Keratinocyte (primary cell): ENCODE measurements around the gene CDT1. TPM values are rescaled to one million over a fixed set of nuclear protein-coding genes. Genes with fewer than 3 reads are reported as not detected.

Source experiments
- DNase-seq: peaks from one replicate; pipeline ENCODE4 v3.0.0-alpha.2; 2011; ENCODE audit warnings: low read depth, missing footprints, low spot score
- FAIRE-seq: peaks from 2 replicates; lab custom pipeline; 2011; peaks lifted over from hg19 to GRCh38; lab: Jason Lieb, UNC
- H2AFZ ChIP-seq: 2 replicates; pipeline ENCODE4 v1.6.0; 2012; ENCODE audit warnings: low read length, control low read depth, inconsistent platforms; ENCODE audit not compliant: control insufficient read depth
- H3K27ac ChIP-seq: 2 replicates; pipeline ENCODE4 v1.5.1; 2011; ENCODE audit warnings: low read length; ENCODE audit not compliant: control insufficient read depth, insufficient read depth
- H3K27me3 ChIP-seq: 3 replicates; pipeline ENCODE4 v1.6.0; 2011; ENCODE audit warnings: low read length; ENCODE audit not compliant: control insufficient read depth, insufficient read depth; ENCODE audit errors: extremely low read depth
- H3K36me3 ChIP-seq, 2 experiments: 2 replicates in 1 of 2; 3 replicates in 1 of 2; pipeline ENCODE4 v1.5.1; 2011; ENCODE audit warnings: low read length in 2 of 2, mild to moderate bottlenecking in 1 of 2; ENCODE audit not compliant: control insufficient read depth in 2 of 2, insufficient read depth in 2 of 2; ENCODE audit errors: extremely low read depth in 1 of 2
- H3K4me1 ChIP-seq: 3 replicates; pipeline ENCODE4 v1.5.1; 2011; ENCODE audit warnings: low read length; ENCODE audit not compliant: control insufficient read depth, insufficient read depth; ENCODE audit errors: extremely low read depth
- H3K4me2 ChIP-seq: 3 replicates; pipeline ENCODE4 v1.6.0; 2011; ENCODE audit warnings: low read depth, low read length; ENCODE audit not compliant: control insufficient read depth, insufficient read depth; ENCODE audit errors: extremely low read depth
- H3K4me3 ChIP-seq, 3 experiments: fragments of 200-600 bp in 1 of 3; sonication (generic) in 1 of 3; 2 replicates in 2 of 3; 3 replicates in 1 of 3; pipeline ENCODE4 v1.5.1; 2011 to 2016; ENCODE audit warnings: low read length in 3 of 3, mild to moderate bottlenecking in 3 of 3, control low read depth in 2 of 3, inconsistent platforms in 1 of 3, low read depth in 1 of 3, mixed read lengths in 1 of 3, mixed run types in 1 of 3, moderate library complexity in 1 of 3; ENCODE audit not compliant: control insufficient read depth in 2 of 3, insufficient read depth in 2 of 3; ENCODE audit errors: extremely low read depth in 1 of 3
- H3K79me2 ChIP-seq: 2 replicates; pipeline ENCODE4 v1.6.0; 2012; ENCODE audit warnings: low read length; ENCODE audit not compliant: control insufficient read depth, insufficient read depth
- H3K9ac ChIP-seq: 3 replicates; pipeline ENCODE4 v1.6.0; 2011; ENCODE audit warnings: low read length; ENCODE audit not compliant: control insufficient read depth, insufficient read depth; ENCODE audit errors: extremely low read depth
- H3K9me1 ChIP-seq: 3 replicates; pipeline ENCODE4 v1.6.0; 2011; ENCODE audit warnings: low read length; ENCODE audit not compliant: control insufficient read depth, insufficient read depth; ENCODE audit errors: extremely low read depth
- H3K9me3 ChIP-seq: 2 replicates; pipeline ENCODE4 v1.5.1; 2012; ENCODE audit warnings: low read depth, low read length; ENCODE audit not compliant: control insufficient read depth
- H4K20me1 ChIP-seq: 3 replicates; pipeline ENCODE4 v1.6.0; 2011; ENCODE audit warnings: low read length; ENCODE audit not compliant: control insufficient read depth, insufficient read depth; ENCODE audit errors: extremely low read depth
- CTCF ChIP-seq, 3 experiments: IDR thresholded peaks in 1 of 3; conservative IDR thresholded peaks in 1 of 3; optimal IDR thresholded peaks in 1 of 3; 2 replicates in 2 of 3; 3 replicates in 1 of 3; pipeline versions ENCODE3 to v1.5.1; 2011; ENCODE audit warnings: low read length in 3 of 3, mild to moderate bottlenecking in 3 of 3, moderate library complexity in 2 of 3, control low read depth in 1 of 3, inconsistent platforms in 1 of 3; ENCODE audit not compliant: insufficient read depth in 2 of 3; ENCODE audit errors: extremely low read depth in 1 of 3
- EZH2 ChIP-seq: IDR thresholded peaks from one replicate; pipeline ENCODE4 v1.6.1; 2012; ENCODE audit warnings: inconsistent platforms, mild to moderate bottlenecking, low read length, moderate library complexity
- dilution Hi-C: fragments of 300-500 bp; cut with MboI; formaldehyde crosslinking; loops from one replicate; pipeline ENCODE4 v1.7.0; 2020; ENCODE audit warnings: low sequenced_read_pairs; ENCODE audit not compliant: extremely low pct_ligation_motif_present
- polyA plus RNA-seq, 5 experiments: library from polyadenylated mRNA; depleted of rRNA in 3 of 5; stranded (reverse) in 3 of 5; stranded (forward) in 1 of 5; unstranded in 1 of 5; fragments of >200 nt; gene quantifications; 1 replicate in 1 of 5; 2 replicates in 3 of 5; 3 replicates in 1 of 5; pipeline versions ENCODE4 v1.2.1 to v1.2.3, GENCODE V29; 2011 to 2012; ENCODE audit warnings: missing spikeins in 2 of 5, low read depth in 1 of 5, low replicate concordance in 1 of 5

The CDT1 gene
- polyA plus RNA-seq, 1 donor (not counting 4 experiments of a cell fraction or from before 2014, with no cell fraction given): 2.0 TPM

GRCh38 chr16:88809676-88810165 lies 6.1 kb downstream of the CDT1 start:
- Histone ChIP-seq H3K36me3 (peaks cover 13 to 19% of the 10 kb centered on the region in 2 experiments), H3K9me1 (peaks cover 4% of the 10 kb centered on the region), H3K27ac (no peak overlapping the region), H3K4me3 (peak overlapping the region in 1 of 3 experiments; percentile 78), H3K4me2 (peak overlapping the region; percentile 96), H3K27me3 (no peaks in the 10 kb centered on the region), H3K9me3 (no peaks in the 10 kb centered on the region), H4K20me1 (peaks cover 2% of the 10 kb centered on the region), H3K4me1 (peaks cover 26% of the 10 kb centered on the region), H3K9ac (no peak overlapping the region), H3K79me2 (peaks cover 25% of the 10 kb centered on the region), H2AFZ (no peak overlapping the region)
- DNase-seq (no peak), FAIRE-seq (no peak)
- TF ChIP-seq CTCF (optimal IDR thresholded peaks at IDR 0.05 in 1 of 3, IDR thresholded peaks at IDR 0.05 in 1 of 3, conservative IDR thresholded peaks at IDR 0.05 in 1 of 3; ENCODE audit: extremely low read depth in 1 of 3, insufficient read depth in 2 of 3, low read length in 3 of 3) (no peak), EZH2 (no peak)
- dilution Hi-C loops: no loop called here

GRCh38 chr16:88810166-88810911 lies 6.8 kb downstream of the CDT1 start:
- dilution Hi-C loops: no loop called here
- H4K20me1 ChIP-seq: peaks cover 2% of the 10 kb centered on the region
- H3K79me2 ChIP-seq: peaks cover 19% of the 10 kb centered on the region
- peak overlapping the region; percentile 96 for H3K4me2 ChIP-seq
- H2AFZ ChIP-seq: no peak overlapping the region
- peaks cover 4% of the 10 kb centered on the region for H3K9me1 ChIP-seq
- DNase-seq: no peak
- peak overlapping the region; percentile 72 for H3K27ac ChIP-seq
- H3K27me3 ChIP-seq: no peaks in the 10 kb centered on the region
- H3K36me3 ChIP-seq: peaks cover 13 to 19% of the 10 kb centered on the region in 2 experiments
- H3K4me3 ChIP-seq: peak overlapping the region; percentile 71 to 78 (median 77)
- peaks cover 21% of the 10 kb centered on the region for H3K4me1 ChIP-seq
- H3K9me3 ChIP-seq: no peaks in the 10 kb centered on the region
- no peak for FAIRE-seq
- TF ChIP-seq CTCF (optimal IDR thresholded peaks at IDR 0.05 in 1 of 3, IDR thresholded peaks at IDR 0.05 in 1 of 3, conservative IDR thresholded peaks at IDR 0.05 in 1 of 3; ENCODE audit: extremely low read depth in 1 of 3, insufficient read depth in 2 of 3, low read length in 3 of 3) (no peak), EZH2 (no peak)
- peak overlapping the region; percentile 84 for H3K9ac ChIP-seq
